OCI-M2 (cell line): ENCODE measurements around the gene BCAR1.
"Not testable (repeated sequence)": the region's sequence is repeated elsewhere in the genome, so short reads cannot be mapped to it uniquely, and the experiment has no call there.

Experiments used
- DNase-seq: peaks from one replicate; lab custom pipeline; 2025; ENCODE audit not compliant: unreplicated experiment; lab: John Stamatoyannopoulos, UW

The BCAR1 gene

DNA sequence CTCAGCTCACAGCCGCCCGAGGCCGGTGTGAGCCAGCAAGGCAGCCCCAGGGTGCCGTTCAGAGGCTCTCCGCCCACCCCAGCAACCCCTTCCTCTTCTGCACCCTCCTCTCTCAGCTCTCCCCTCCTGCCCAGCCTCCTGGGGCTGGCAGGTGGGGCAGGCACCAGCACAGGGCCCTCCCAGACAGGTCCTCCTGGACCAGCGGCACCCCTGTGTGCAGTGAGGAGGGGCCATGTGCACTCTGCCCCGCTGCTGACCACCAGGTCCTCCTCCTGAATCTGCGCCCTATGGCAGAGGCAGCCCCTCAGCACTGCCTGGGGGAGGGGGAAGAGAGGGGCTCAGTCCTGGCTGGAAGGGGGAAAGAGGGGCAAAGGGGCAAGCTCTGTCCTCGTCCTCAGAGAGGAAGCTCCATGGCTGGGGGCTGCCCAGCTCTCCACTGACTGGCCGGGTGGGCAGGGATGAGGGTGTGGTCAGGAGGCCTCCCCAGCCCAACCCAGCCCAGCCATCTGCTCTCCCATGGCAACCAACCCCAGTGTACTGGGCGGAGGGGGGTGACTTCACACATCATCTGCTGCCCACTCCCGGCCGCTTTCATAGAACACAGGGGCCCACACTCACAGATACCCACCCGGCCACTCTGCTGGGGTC lies 5.4 kb upstream of the BCAR1 start:
- no peak for DNase-seq

DNA sequence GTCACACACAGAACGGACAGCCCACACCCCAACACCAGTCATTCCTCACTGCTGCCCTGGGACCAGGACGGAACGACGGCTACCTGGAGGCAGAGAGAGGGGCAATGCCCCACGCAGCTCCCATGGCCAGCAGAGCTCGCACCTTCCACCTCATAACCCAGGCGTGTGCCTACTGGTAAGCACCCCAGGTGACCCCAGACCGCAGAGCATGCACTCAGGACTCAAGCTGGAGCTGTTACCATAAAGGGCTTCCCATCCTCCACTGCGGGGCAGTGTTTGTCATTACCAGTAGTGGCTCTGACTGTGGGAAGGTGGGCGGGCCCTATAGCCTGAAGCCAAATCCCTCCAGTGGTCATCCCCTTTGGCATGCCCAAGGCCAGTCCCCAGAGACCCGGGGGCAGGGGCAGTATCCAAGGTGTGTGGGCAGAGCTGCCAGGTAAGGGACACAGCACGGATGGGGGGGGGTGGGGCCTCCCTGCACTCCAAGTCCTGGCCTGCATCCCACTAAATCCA lies 4.7 kb upstream of the BCAR1 start:
- no peak for DNase-seq

DNA sequence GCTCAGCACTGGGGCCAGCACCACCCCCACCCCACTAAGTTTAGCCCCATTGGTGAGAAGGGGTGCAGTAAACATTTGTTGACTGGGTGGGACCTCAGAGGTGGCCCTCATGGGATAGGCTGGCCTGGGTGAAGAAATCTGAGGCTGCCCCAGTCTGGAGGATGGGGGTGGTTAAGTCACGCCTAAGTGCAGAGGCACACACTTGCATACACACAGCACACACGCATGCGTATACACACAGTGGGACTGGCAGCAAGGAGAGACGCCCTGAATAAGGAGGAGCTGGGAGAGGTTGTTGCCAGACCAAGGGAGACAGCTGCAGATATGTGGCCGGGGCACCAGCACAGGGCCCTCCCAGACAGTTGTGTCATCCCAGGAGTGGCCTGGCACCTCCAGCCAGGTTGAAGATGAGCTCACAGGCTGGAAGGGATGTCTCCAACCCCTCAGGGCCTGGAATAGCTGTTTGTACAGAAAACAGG lies 3.0 kb upstream of the BCAR1 start:
- DNase-seq: no peak

DNA sequence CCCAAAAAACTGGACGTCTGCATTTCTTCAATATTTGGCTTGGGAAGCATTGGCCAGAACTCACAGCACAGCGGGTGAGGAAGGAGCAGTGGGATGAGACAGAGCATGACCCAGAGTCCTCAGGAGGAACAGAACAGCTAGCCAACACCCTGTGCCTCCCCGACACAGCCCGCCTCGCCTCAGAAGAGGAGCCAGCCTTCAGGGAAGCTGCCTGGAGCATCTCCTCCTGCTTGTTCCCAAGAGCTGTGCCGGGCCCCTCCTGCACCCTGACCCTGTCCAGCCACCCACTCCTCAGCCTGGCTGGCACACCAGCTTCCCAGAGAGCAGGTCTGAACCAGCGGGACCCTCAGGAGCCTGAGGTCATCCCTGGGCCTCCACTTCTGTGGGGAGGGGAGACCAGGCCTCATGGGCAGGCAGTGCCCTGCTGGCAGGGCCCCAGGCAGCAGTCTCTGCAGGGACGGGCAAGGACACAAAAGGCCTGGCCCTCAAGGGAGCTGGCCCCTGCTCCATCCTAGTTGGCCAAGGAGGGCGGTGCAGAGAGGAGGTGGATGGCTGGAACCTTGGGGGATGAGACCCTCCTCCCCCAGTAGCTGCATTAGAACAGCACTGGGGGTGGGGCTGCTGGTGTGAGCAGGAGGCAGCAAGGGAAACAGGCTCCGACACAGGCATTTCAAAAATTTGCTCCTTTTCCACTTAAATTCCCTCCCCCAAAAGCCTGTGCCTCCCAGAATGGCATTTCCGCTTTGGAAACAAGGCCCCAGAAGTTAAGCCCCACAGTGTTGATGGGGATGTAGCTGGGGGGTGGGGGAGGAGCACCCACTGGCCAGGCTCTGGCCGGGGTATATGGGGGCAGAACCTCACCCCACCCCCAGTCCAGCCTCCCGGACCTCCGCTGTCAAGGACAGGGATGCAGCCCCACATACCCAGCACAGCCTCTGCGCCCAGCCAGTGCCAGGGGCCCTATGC lies 1.8 kb upstream of the BCAR1 start:
- DNase-seq: no peak

DNA sequence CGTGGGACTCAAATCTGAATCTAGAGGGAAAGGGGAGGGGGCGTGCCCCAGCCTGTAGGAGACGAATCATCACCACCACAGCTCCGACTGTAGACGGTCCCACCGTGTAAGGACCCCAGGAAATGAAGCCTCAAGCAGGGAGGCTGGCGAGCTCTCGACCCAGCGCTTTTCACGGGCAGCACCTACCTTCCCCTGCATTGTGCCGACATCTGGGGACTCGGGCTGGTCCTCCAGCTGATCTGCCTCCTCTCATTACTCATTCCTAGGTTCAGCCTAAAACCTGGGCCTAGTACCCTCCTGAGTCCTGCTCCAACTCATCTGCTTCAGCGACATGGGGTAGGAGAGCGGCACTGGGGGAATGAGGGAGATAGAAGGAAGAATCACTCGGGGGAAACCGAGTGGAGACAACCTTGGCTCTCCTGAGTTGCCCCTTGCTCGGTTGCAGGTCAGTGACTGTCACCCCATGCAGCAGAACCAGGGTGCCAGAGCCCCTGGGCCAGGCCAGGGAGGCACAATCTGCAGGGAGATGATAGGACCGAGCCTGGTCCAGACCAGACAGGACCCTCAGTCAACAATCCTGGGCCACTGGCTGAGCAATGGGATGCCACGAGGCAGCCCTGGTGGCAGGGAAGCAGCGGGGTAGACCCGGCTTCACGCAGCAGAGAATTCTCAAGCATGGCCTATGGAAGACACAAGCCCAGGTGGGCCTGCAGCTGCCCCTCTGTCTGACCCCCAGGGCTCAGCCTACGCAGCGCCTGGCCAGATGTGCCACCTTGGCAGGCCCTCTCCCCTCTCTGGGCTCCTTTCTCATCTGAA lies 833 bp upstream of the BCAR1 start:
- no peak for DNase-seq

DNA sequence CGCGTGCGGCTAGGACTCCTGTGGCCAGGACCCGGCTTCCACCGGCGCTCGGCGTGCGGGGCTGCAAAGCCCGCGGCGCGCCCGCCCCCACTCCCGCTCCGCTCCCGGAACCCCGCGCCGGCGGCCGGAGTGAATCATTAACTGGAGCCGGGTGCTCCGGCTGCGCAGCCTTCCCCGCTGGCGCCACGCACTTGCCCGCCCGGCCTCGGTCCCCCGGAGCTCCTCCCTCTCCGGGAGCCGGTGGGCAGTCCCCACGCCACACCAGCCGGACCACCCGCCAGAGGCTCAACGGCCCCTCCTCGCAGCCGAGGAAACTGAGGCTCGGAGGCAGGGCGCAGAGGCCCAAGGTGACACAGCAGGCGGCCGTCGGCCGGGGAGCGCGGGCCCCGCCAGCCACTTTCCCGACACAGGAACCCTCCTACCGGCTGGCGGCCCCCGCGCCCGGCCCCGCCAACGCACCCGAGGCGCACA lies 580 bp downstream of the BCAR1 start:
- DNase-seq: no peak

DNA sequence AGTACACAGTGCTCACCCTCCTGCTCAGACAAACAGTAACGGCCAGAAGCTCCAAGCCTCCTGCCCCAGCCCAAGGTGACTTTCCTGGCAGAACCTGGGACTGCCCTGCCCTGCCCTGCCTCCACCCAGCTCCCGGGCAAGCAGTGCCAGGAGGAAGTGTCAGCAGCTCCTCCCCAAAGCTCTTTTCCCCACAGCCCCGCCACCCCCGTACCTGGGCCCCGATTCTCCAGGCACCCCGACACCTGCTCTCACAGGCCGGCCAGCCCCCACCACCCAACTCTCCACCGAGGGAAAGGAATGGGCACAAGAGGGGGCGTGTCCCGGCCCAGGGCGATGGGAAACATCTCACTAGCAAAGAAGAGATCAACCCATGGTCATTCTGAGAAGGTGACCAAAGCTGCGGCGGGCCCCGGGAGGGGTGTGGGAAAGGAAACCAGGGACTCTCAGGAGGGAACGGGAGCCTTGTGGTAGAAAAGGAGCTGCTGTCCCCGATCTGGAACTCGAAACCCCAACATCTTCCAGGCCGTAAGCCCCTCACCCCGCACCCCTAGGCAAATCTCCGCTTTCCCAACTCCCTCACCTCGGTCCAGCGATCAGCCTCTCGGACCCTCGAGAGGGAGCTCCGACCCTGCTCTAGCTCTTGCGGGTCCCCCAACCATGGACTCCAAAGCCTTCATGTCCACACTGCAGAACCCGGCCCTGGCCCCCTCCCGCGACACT lies 1.2 kb downstream of the BCAR1 start:
- DNase-seq: no peak

DNA sequence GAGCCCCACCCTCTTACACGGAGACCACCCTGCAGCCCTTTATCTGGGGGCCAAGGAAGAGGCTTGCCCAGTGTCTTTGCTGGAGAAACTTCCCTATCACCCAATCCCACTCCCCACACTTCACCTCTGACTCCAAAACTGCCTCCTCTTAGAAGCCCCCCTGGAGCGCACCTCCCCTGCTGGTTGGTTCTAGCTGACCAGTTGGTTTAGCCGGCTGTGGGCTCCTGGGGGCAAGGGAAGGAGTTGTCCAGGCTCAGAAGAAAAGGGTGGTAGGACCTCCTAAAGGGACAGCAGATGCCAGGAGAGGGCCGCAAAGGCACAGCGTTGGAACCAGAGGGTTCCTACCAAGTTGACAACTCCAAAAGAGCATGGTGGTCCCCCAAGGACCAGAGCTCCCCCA lies 2.0 kb downstream of the BCAR1 start:
- no peak for DNase-seq

DNA sequence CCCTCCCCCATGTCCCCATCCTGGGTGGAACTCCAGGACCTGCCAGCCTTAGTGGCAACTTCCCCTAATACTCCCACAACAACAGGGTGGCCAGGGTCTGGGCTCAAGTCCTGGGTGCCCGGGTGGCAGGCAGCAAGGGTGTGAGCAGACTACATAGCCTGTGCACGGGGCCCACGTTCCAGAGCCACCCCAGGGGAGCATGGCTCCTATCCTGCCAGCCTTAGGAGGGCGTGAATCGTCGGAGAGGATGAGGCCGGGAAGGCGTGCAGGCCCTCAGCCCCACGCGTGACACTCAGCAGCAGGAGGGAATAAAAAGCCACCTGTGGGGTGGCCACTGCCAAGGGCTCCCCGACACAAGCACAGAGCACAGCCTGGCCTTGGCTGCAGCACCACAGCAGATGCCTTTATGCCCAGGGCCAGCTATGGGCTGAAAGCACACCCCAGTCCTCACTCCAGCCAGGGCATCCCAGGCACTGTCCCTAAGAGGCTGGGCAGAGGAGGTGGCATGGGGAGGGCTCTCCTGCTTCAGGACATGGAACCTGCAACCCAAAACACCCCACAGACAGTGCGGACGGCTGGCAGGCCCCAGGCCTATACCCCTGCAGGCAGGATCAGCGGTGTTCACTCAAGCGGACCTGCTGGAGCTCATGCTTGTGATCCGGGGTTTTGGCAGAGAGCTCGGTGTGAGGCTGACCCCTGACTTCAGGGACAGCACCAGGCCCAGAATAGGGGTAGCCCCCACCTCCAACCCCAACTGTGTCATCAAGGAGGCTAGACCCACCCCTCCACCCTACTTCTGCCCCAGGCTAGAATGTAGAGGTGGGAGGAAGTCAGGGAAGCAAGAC lies 2.7 kb downstream of the BCAR1 start:
- DNase-seq: no peak

DNA sequence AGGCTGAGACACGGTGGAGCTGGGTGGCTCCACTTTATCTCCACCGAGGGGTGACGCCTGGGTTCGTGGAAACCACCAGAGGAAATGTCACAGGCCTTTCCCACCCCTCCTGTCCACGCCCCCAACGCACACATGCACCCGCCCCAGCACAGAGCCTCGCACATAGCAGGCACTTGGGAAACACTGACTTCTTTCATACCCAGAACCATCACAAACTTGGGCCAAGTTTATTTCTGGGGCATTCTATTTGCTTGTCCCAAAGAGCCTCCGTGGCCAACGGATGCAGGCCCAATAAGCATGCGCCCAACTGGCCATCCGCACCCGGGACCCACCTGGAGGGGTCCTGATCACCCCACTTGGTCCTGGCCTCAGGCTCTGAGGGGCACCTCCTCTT lies 3.3 kb downstream of the BCAR1 start:
- no peak for DNase-seq

DNA sequence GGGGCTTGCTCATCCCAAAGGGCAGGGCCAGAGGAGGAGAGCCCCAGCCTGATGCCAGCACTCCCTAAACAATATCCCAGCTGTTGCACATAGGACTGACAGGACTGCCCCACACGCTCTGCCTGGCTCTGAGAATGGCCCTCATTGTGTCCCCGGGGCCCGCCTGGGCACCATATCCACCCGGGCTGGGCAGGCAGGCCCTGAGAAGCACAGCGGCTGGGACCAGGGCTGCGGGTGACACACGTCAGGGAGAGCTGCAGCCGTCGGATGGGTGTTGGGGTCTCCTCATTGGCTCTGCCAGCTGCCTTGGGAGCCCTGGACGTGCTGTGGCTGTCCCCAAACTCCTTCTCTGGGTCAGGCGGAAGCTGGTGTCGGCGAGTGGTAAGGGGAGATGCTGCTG lies 4.2 kb downstream of the BCAR1 start:
- no peak for DNase-seq

DNA sequence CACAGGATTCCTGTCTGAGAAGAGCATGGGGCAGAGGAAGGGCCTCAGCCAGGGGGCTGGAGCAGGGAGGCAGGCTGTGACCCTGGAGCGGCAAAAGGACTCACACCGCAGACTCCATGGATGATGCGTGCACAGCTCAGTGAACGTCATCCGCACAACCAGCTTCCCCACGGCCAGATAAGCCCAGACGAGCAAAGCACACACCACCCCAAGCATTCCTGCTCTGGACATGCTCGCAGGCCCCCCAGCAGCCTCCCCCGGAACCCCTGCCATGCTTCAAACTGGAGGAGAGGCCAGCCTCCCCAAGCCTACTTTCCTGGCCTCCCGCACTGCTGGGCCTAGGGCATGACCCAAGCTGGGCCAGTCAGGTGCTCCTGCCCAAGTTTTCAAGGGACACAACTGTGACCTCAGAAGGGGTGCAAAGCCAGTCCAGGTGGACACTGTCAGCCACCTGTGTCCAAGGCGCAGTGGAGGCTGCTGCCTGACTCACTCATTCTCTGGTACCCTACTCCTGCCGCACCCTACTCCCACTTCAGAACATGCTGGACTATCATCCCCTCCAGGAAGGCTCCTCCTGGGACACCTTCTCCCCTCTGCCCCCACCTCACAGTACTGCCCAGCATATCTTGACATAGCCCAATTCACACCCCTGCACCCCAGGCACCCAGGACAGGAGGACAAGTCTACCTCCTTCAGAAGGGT lies 4.8 kb downstream of the BCAR1 start:
- no peak for DNase-seq

DNA sequence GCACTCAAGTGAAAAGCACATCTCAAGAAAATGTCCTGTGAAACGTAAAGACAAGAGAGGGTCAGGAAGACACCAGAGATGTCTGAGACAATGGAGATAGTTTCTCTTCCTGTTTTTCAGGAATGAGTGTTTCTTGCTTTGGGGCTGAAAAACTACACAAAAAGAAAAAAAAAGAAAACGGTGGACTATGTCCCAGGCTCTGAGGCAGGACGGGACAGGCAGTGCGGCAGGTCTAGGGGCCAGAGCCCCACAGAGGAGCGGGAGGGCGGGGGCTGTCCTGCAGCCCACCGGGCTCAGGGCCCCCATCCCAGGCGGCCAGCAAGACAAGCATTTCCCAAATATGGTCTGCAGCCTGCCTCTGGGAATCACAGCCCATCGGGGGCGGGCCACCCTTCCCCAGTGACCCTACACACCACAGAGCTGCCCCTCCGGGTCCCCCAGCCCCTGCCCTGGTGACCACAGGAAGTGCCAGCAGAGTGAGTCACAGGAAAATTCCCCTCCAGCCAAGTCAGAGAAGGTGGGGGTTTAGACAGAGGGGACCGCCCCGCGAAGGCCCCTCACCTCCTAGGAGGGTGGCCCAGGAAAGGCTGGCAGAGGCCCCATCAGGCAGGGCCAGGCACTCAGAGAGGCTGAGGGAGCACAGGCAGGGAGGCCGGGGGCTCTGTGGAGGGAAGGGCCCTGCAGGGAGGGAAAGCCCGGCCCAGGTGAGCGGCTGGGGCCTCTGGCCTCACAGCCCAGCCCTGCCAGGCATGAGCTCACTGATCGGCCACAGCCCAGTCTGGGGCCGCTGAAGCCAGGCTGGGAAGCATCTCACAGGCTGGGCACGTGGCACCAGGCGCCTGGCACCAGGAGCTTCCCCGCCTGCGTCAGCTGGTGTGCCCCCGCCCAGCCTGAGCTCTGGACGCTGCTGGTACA lies 6.3 kb downstream of the BCAR1 start:
- DNase-seq: no peak

DNA sequence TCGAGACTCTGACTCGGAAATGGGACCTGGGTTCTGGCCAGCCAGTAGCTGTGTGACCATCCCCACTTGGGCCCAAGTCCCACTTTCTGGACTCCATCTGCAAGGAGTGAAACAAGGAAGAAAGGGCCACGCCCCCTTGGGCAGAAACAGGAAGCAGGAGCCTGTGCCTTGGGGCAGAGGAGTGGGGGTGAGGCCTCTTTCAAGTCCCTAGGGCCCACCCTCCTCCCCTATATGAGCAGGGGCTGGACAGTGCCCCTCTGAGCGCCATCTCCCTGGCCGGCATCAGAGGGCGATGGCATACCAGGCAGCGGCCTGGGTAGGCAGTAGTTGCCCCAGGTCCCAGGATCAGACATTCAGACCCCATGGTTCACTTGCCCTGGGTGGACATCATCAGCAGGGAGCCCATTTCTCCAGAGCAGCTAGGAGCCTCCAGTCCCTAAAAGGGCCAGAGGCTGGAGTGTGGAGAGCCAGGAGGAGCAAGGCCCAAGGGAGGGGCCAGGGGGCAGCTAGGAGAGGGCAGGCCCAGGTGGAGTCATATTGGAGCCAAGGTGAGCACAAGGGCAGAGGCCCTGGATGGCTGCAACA lies 7.1 kb downstream of the BCAR1 start:
- no peak for DNase-seq

DNA sequence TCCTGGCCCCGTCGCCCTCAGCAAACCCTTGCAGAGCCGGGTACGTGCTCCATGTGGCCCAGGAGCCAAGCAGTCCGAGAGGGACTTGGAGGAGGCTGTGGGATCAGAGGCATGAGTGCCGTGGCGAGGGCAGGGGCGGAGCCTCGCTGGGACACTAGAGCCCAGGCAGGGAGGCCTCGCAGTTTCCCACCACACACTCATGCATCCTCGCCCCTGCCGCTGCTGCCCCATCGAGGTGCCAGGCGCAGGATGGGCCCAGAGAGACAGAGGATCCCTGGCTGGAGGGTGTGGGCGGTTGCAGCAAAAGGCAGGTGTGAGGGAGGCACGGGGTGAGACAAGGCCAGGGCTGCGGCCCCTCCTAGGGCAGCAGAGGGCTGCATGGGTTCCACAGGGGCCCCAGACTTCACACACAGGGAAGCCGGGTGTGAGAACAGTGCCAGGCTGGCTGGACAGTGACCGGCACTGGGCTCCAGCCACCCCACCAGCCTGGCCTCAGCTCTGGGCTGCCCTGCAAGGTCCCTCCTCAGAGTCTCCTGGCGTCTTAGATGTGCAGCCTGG lies 7.7 kb downstream of the BCAR1 start:
- no peak for DNase-seq

DNA sequence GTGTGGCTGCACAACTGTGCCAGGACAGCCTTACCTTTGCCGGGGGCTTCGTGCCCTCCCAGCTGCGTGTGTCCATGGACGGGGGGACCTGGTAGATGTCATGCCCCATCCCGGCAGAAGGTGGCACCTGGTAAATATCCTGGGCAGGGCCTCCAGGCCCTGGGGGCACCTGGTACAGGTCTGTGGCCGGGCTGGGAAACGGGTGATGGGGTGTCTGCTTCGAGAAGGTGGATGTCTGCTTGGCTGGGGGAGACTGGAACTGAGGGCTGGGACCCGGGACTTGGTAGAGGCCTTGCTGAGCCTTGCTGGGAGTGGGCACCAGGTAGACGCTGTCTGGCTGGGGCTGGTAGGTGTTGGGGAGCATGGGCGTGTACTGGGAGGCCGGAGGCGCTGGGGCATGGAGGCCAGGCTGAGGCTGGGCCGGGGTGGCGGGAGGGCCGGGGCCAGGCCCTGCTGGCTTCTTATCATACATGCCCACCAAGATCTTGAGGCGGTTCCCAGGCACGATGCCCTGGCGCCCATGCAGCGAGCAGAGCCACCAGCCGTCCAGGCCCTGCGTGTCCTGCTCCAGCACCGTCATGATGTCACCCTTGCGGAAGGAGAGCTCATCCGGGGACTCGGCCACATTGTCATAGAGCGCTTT lies 8.9 kb downstream of the BCAR1 start:
- DNase-seq: not testable (repeated sequence)

DNA sequence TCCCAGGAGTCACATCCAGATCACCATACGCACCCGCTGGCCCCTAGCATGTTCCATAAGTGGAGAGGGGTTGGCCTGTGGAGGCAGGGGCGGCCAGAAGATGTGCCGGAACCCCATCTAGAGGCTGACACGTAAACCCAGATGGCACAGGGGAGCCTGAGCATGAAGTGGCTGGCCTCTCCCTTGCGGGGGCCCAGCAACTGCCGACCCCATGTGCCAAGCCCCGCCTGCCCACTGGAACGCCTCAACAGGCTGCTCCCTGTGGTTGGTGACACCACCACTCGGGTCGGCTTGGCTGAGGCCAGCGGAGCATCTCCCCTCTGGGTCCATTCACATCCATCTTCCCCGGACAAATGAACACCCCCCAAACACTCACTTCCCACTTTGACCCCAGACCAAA lies 9.5 kb downstream of the BCAR1 start:
- DNase-seq: no peak
